ENCODE data around the gene QPCT. TPM values are rescaled to one million over a fixed set of nuclear protein-coding genes. Genes with fewer than 3 reads are reported as not detected.
A peak's percentile ranks its signal among the peaks of the same experiment; 100 is the strongest.
"Not testable (repeated sequence)": the region's sequence is repeated elsewhere in the genome, so short reads cannot be mapped to it uniquely, and the experiment has no call there.

Gene QPCT
- total RNA-seq = 1 to 10 TPM; 1.3 to 3.4 TPM

DNA sequence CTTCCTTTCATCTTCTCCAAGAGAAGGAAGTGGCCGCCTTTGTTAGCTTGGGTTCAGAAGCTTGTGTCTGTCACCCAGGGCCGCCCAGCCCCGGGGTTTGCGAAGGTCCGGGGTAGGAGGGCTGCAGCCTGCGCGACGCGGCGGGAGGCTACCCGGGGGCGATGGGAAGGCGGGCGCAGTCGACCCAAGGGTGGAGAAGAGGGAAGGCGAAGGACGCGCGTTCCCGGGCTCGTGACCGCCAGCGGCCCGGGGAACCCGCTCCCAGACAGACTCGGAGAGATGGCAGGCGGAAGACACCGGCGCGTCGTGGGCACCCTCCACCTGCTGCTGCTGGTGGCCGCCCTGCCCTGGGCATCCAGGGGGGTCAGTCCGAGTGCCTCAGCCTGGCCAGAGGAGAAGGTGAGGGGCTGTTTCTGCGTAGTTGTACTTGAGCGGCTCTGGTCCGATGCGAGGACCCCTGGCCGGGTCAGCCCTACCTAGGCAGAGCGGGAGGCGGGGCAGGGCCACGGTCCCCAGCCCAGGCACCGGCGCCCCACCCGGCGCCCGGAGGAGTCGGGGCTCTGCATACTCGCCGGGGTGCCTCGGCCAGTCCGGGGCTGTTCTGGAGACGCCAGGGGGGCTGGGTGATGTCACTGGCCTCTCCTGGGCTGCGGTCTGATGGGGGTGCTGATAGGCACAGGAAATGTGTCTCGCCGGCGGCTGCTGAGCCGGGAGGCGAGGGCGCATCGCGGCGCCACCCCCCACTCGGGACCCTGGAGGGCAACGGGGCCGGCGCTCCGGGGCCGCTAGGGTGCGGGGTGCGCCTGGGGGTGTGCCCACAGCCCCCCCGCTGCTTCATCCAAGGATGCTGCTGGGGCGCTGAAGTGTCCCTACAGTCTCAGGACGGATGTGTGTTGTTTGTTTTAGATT is at the start of gene QPCT:
Gene QPCT (plus strand): TSS at position 178 of the 909 bp plus-strand sequence. CDS start 102 bp downstream, at position 280.
- no peak for TF ChIP-seq CTCF (IDR thresholded peaks at IDR 0.05)
- TF ChIP-seq POLR2A (IDR thresholded peaks at IDR 0.05) = peak in 2 of 3 donors; percentile 31 to 40
- H3K27ac ChIP-seq = peak within 1 kb of the TSS in 2 of 4 donors; percentile 6 to 22
- peaks cover 11% of the 10 kb centered on the region for H3K4me1 ChIP-seq
- no peaks in the 10 kb centered on the region for H3K27me3 ChIP-seq
- H3K36me3 ChIP-seq (replicated peaks in 1 of 2; ENCODE audit: insufficient read depth in 1 of 2, low read depth in 2 of 2) = no peaks in the 10 kb centered on the region
- peak; percentile 65 for ATAC-seq
- 3 to 8% methylated on average over 24 to 65 of the region's 73 CpGs for WGBS, 2 donors
- H3K4me3 ChIP-seq = peak within 1 kb of the TSS; percentile 6 to 7
- peak; percentile 26 to 53 (median 46) for DNase-seq
- H3K9me3 ChIP-seq = no peaks in the 10 kb centered on the region
- intact Hi-C loops (cut with DNase I) = no loop called here

DNA sequence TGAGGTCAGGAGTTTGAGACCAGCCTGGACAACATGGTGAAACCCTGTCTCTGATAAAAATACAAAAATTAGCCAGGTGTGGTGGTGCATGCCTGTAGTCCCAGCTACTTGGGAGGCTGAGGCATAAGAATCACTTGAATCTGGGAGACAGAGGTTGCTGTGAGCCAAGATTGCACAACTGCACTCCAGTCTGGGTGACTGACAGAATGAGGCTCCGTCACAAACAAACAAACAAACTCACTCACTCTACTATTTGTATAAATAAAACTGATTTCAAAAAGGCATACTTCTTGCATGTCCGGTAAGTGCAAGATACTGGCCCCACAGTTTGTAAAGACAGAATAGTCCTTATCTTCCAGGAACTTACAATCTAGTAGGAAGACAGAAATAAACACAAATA is 49.6 kb upstream of the QPCT start:
- ATAC-seq; H3K27ac ChIP-seq; intact Hi-C loops (cut with DNase I); H3K4me3 ChIP-seq; DNase-seq; H3K36me3 ChIP-seq (replicated peaks in 1 of 2; ENCODE audit: insufficient read depth in 1 of 2, low read depth in 2 of 2); H3K9me3 ChIP-seq; H3K27me3 ChIP-seq; H3K4me1 ChIP-seq: not testable (repeated sequence)
- WGBS, 2 donors = 96 to 97% methylated on average over 2 of the region's 2 CpGs

- no peak for TF ChIP-seq POLR2A (IDR thresholded peaks at IDR 0.05)
- no peak for TF ChIP-seq CTCF (IDR thresholded peaks at IDR 0.05)
- H3K4me3 ChIP-seq = no peak overlapping the region
- H3K9me3 ChIP-seq = no peaks in the 10 kb centered on the region
- no peak for ATAC-seq
- WGBS, 2 donors = 77 to 91% methylated on average over 1 of the region's 1 CpG
- DNase-seq = no peak
- H3K36me3 ChIP-seq (replicated peaks in 1 of 2; ENCODE audit: insufficient read depth in 1 of 2, low read depth in 2 of 2) = no peaks in the 10 kb centered on the region
- no peaks in the 10 kb centered on the region for H3K27me3 ChIP-seq
- no peak overlapping the region for H3K27ac ChIP-seq
- intact Hi-C loops (cut with DNase I) = no loop called here
- H3K4me1 ChIP-seq = no peaks in the 10 kb centered on the region
Observed at GRCh38 chr2:37295469-37296073, 48.9 kb upstream of the QPCT start.

- intact Hi-C loops (cut with DNase I) = no loop called here
- Histone ChIP-seq H3K4me1 (no peaks in the 10 kb centered on the region), H3K27me3 (no peaks in the 10 kb centered on the region), H3K27ac (no peak overlapping the region), H3K36me3 (replicated peaks in 1 of 2; ENCODE audit: insufficient read depth in 1 of 2, low read depth in 2 of 2) (no peaks in the 10 kb centered on the region), H3K9me3 (no peaks in the 10 kb centered on the region), H3K4me3 (no peak overlapping the region)
- TF ChIP-seq CTCF (IDR thresholded peaks at IDR 0.05) (no peak), POLR2A (IDR thresholded peaks at IDR 0.05) (no peak)
- no peak for ATAC-seq
- no peak for DNase-seq
Observed at GRCh38 chr2:37297632-37298031, 46.8 kb upstream of the QPCT start.

GRCh38 chr2:37300146-37300545 is 44.3 kb upstream of the QPCT start:
- ATAC-seq (no peak), DNase-seq (no peak)
- H3K4me1 ChIP-seq = no peaks in the 10 kb centered on the region
- H3K36me3 ChIP-seq (replicated peaks in 1 of 2; ENCODE audit: insufficient read depth in 1 of 2, low read depth in 2 of 2) = no peaks in the 10 kb centered on the region
- intact Hi-C loops (cut with DNase I) = no loop called here
- H3K4me3 ChIP-seq = no peak overlapping the region
- TF ChIP-seq CTCF (IDR thresholded peaks at IDR 0.05) = no peak
- TF ChIP-seq POLR2A (IDR thresholded peaks at IDR 0.05) = no peak
- H3K27me3 ChIP-seq = no peaks in the 10 kb centered on the region
- no peaks in the 10 kb centered on the region for H3K9me3 ChIP-seq
- no peak overlapping the region for H3K27ac ChIP-seq
